ENCODE results near the gene CLEC4M.

DNA sequence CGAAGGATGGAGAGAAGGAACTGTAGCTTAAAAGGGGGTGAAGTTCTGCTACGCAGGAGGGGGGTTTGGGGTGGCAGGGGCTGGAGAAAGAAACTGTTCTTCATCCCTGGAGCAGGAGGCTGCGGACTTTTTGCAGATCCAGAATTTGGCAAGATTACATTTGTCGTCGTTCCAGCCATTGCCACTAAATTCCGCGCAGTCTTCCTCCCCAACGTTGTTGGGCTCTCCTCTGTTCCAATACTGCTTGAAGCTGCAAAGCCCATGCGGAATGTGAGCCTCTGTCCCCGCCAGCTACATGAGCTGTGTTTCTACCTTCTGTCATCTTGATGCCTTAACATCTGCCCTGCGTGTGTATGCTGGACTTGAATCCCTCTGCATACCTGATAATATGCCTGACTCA lies 20.1 kb upstream of the CLEC4M start:
- TF ChIP-seq, protein P1, sequence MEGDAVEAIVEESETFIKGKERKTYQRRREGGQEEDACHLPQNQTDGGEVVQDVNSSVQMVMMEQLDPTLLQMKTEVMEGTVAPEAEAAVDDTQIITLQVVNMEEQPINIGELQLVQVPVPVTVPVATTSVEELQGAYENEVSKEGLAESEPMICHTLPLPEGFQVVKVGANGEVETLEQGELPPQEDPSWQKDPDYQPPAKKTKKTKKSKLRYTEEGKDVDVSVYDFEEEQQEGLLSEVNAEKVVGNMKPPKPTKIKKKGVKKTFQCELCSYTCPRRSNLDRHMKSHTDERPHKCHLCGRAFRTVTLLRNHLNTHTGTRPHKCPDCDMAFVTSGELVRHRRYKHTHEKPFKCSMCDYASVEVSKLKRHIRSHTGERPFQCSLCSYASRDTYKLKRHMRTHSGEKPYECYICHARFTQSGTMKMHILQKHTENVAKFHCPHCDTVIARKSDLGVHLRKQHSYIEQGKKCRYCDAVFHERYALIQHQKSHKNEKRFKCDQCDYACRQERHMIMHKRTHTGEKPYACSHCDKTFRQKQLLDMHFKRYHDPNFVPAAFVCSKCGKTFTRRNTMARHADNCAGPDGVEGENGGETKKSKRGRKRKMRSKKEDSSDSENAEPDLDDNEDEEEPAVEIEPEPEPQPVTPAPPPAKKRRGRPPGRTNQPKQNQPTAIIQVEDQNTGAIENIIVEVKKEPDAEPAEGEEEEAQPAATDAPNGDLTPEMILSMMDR (IDR thresholded peaks at IDR 0.05; ENCODE audit: insufficient read depth, low read length, poor library complexity, severe bottlenecking) = no peak
- no peak for TF ChIP-seq EZH2phosphoT487 (conservative IDR thresholded peaks at IDR 0.05; ENCODE audit: low read length)

Measured in SU-DHL-6 (cell line).